ENCODE data around the gene PLAGL2. TPM values are rescaled to one million over a fixed set of nuclear protein-coding genes. Genes with fewer than 3 reads are reported as not detected.

The PLAGL2 gene
- total and polyA plus RNA-seq, 4 donors: 1.3 to 7.2 (median 1.6) TPM

DNA sequence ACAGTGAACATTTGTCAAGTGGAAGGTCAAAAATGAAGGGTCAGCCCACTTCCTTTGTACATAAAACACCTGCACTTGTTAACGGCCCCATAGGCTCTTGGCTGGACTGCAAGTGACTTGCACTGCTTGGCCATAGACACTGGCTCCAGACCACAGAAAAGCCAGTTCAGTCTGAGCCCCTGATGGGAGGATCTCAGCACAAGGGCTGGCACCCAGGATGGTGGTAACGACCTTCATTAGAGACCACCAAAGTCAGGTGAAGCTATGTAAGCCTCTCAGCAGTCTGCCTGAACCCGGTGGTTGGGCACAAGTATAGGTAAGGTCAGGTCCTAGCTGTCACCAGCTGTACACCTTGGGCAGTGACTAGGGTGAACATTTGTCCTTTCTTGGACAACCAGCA lies 16.1 kb downstream of the PLAGL2 start:
- H3K9me3 ChIP-seq (ENCODE audit: control insufficient read depth in 4 of 4, low read length in 3 of 4): no peaks in the 10 kb centered on the region
- no peaks in the 10 kb centered on the region for H3K27me3 ChIP-seq (ENCODE audit: control insufficient read depth in 4 of 4, insufficient read depth in 4 of 4, low read length in 3 of 4)
- no peak for DNase-seq (ENCODE audit: low spot score)
- no peak overlapping the region for H3K9ac ChIP-seq (ENCODE audit: low read depth in 1 of 2, low read length in 2 of 2)
- WGBS: 86% methylated on average over 3 of the region's 3 CpGs
- H3K27ac ChIP-seq (ENCODE audit: low read depth in 1 of 2, low read length in 2 of 2): no peak overlapping the region
- no peak overlapping the region for H3K4me3 ChIP-seq (ENCODE audit: low read depth in 1 of 3, low read length in 3 of 3)
- H3K36me3 ChIP-seq (ENCODE audit: control insufficient read depth in 4 of 4, insufficient read depth in 3 of 4, low read depth in 1 of 4, low read length in 3 of 4): peaks cover 0 to 3% (median 1%) of the 10 kb centered on the region in 4 donors
- TF ChIP-seq HNF4A (conservative IDR thresholded peaks at IDR 0.05) (no peak), SP1 (IDR thresholded peaks at IDR 0.05) (no peak), NR2F2 (IDR thresholded peaks at IDR 0.05) (no peak), REST (IDR thresholded peaks at IDR 0.05) (no peak), TAF1 (conservative IDR thresholded peaks at IDR 0.05) (no peak), JUND (IDR thresholded peaks at IDR 0.05) (no peak), RXRA (IDR thresholded peaks at IDR 0.05) (no peak), HNF4G (IDR thresholded peaks at IDR 0.05) (no peak), FOXA2 (IDR thresholded peaks at IDR 0.05) (no peak), YY1 (IDR thresholded peaks at IDR 0.05) (no peak), EGR1 (IDR thresholded peaks at IDR 0.05; ENCODE audit: low read depth in 2 of 2) (no peak), CTCF (IDR thresholded peaks at IDR 0.05; ENCODE audit: low read depth, low read length, missing input control) (no peak), GABPA (IDR thresholded peaks at IDR 0.05 in 1 of 2, conservative IDR thresholded peaks at IDR 0.05 in 1 of 2) (no peak), FOXA1 (IDR thresholded peaks at IDR 0.05) (no peak)
- TF ChIP-seq, protein P1, sequence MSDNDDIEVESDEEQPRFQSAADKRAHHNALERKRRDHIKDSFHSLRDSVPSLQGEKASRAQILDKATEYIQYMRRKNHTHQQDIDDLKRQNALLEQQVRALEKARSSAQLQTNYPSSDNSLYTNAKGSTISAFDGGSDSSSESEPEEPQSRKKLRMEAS (IDR thresholded peaks at IDR 0.05): no peak
- TF ChIP-seq, protein P2, sequence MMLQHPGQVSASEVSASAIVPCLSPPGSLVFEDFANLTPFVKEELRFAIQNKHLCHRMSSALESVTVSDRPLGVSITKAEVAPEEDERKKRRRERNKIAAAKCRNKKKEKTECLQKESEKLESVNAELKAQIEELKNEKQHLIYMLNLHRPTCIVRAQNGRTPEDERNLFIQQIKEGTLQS (IDR thresholded peaks at IDR 0.05): no peak
- TF ChIP-seq, protein P3, sequence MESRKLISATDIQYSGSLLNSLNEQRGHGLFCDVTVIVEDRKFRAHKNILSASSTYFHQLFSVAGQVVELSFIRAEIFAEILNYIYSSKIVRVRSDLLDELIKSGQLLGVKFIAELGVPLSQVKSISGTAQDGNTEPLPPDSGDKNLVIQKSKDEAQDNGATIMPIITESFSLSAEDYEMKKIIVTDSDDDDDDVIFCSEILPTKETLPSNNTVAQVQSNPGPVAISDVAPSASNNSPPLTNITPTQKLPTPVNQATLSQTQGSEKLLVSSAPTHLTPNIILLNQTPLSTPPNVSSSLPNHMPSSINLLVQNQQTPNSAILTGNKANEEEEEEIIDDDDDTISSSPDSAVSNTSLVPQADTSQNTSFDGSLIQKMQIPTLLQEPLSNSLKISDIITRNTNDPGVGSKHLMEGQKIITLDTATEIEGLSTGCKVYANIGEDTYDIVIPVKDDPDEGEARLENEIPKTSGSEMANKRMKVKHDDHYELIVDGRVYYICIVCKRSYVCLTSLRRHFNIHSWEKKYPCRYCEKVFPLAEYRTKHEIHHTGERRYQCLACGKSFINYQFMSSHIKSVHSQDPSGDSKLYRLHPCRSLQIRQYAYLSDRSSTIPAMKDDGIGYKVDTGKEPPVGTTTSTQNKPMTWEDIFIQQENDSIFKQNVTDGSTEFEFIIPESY (IDR thresholded peaks at IDR 0.05): no peak
- H3K4me1 ChIP-seq (ENCODE audit: control insufficient read depth in 4 of 4, insufficient read depth in 4 of 4, low read length in 3 of 4): peaks cover 5 to 29% (median 17%) of the 10 kb centered on the region in 4 donors
